ENCODE measurements around the gene CFAP73.

Gene CFAP73

GRCh38 chr12:113155060-113155459 lies 5.5 kb downstream of the CFAP73 start:
- TF ChIP-seq CTCF (IDR thresholded peaks at IDR 0.05; ENCODE audit: insufficient read depth, low read length, poor library complexity, severe bottlenecking) = no peak
- Histone ChIP-seq H3K27me3 (replicated peaks; ENCODE audit: control insufficient read depth, insufficient read depth, low read length) (peaks cover 2% of the 10 kb centered on the region; the same call in 1 of the 2 replicates), H3K4me3 (replicated peaks; ENCODE audit: low read depth, low read length) (no peak overlapping the region), H3K36me3 (ENCODE audit: control insufficient read depth, insufficient read depth, low read length) (peaks cover 17% of the 10 kb centered on the region)
- DNase-seq (ENCODE audit: extremely low read depth, insufficient read length) = no peak

- H3K4me3 ChIP-seq (replicated peaks; ENCODE audit: low read depth, low read length) = no peak overlapping the region
- H3K36me3 ChIP-seq (ENCODE audit: control insufficient read depth, insufficient read depth, low read length) = peaks cover 22% of the 10 kb centered on the region
- peaks cover 2% of the 10 kb centered on the region; the same call in 1 of the 2 replicates for H3K27me3 ChIP-seq (replicated peaks; ENCODE audit: control insufficient read depth, insufficient read depth, low read length)
- DNase-seq (ENCODE audit: extremely low read depth, insufficient read length) = no peak
- no peak for TF ChIP-seq CTCF (IDR thresholded peaks at IDR 0.05; ENCODE audit: insufficient read depth, low read length, poor library complexity, severe bottlenecking)
Measured at GRCh38 chr12:113155646-113156045, 6.1 kb downstream of the CFAP73 start.

GRCh38 chr12:113157218-113157859 lies 7.8 kb downstream of the CFAP73 start:
- H3K4me3 ChIP-seq (replicated peaks; ENCODE audit: low read depth, low read length) = no peak overlapping the region
- DNase-seq (ENCODE audit: extremely low read depth, insufficient read length) = no peak

GRCh38 chr12:113158439-113159203 lies 9.1 kb downstream of the CFAP73 start:
- Histone ChIP-seq H3K4me3 (replicated peaks; ENCODE audit: low read depth, low read length) (no peak overlapping the region), H3K36me3 (ENCODE audit: control insufficient read depth, insufficient read depth, low read length) (peaks cover 39% of the 10 kb centered on the region), H3K27me3 (replicated peaks; ENCODE audit: control insufficient read depth, insufficient read depth, low read length) (no peaks in the 10 kb centered on the region)
- no peak for TF ChIP-seq CTCF (IDR thresholded peaks at IDR 0.05; ENCODE audit: insufficient read depth, low read length, poor library complexity, severe bottlenecking)
- DNase-seq (ENCODE audit: extremely low read depth, insufficient read length) = no peak

More at GRCh38 chr12:113157218-113157859, 7.8 kb downstream of the CFAP73 start:
- Histone ChIP-seq H3K36me3 (ENCODE audit: control insufficient read depth, insufficient read depth, low read length) (peaks cover 30% of the 10 kb centered on the region), H3K27me3 (replicated peaks; ENCODE audit: control insufficient read depth, insufficient read depth, low read length) (no peaks in the 10 kb centered on the region)
- TF ChIP-seq CTCF (IDR thresholded peaks at IDR 0.05; ENCODE audit: insufficient read depth, low read length, poor library complexity, severe bottlenecking) = no peak

- Histone ChIP-seq H3K4me3 (replicated peaks; ENCODE audit: low read depth, low read length) (no peak overlapping the region), H3K36me3 (ENCODE audit: control insufficient read depth, insufficient read depth, low read length) (peaks cover 44% of the 10 kb centered on the region), H3K27me3 (replicated peaks; ENCODE audit: control insufficient read depth, insufficient read depth, low read length) (no peaks in the 10 kb centered on the region)
- no peak for DNase-seq (ENCODE audit: extremely low read depth, insufficient read length)
- no peak for TF ChIP-seq CTCF (IDR thresholded peaks at IDR 0.05; ENCODE audit: insufficient read depth, low read length, poor library complexity, severe bottlenecking)
Measured at GRCh38 chr12:113159937-113160336, 10.4 kb downstream of the CFAP73 start.
